GM21528 (cell line): ENCODE results near the gene FCER1G.
A peak's percentile ranks its signal among the peaks of the same experiment; 100 is the strongest.

Experiments used
- ATAC-seq: cut with Tn5 transposase; IDR thresholded peaks from one replicate; pipeline ENCODE4 v1.9.1; 2021; ENCODE audit warnings: mild to moderate bottlenecking, moderate library complexity; ENCODE audit not compliant: unreplicated experiment, low FRiP score

The FCER1G gene

GRCh38 chr1:161215076-161215475 is at the start of gene FCER1G:
FCER1G (plus strand) TSS chr1:161215295; CDS start chr1:161215322, 27 bp downstream.
- no peak for ATAC-seq

DNA sequence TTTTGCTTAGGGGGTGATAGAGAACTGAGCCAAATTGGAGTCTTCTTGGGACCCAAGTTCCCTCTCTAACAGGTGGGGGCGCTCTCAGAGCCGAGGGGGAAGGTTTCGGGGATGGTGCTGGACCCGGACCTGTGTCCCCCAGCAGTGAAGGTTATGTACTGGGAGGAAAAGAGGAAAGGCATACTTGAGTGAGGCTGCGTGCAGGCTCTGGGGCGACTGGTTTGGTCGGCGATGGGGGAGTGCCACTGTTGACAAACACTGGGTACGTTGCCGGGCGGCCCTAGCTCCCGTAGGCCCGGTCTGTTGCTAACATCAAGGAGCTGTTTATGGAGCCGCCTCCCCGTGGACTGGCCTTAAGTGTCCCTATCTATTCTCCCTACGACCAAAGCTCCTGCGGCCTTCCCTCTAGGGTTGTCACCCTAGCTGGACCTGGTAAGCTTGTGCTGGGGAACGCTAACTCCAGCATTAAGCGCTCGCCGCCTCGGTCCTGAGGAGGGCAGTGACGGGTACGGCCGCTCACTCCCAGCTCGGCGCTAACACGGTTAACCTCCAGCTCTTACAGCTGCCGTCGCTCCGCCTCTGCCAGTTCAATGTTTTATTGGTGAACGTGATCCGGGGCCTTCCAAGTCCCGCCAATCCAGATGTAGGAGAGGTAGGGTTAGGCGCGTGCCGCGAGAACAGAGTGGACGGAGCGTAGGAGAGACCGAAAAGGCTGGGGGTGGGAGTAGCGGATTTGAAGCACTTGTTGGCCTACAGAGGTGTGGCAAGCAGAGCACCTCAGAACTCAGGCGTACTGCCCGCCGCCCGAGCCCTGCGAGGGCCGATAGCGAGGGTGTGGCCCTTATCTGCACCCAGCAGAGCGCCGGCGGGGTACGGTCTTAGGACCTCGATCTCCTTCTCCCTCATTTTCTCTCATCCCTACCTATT is 49.1 kb upstream of the FCER1G start, which contains the start of gene PPOX:
Gene PPOX, plus strand, starts transcription at position 685 of the 927 bp plus-strand sequence. CDS start 422 bp downstream, outside the sequence.
- peak; percentile 89 for ATAC-seq

DNA sequence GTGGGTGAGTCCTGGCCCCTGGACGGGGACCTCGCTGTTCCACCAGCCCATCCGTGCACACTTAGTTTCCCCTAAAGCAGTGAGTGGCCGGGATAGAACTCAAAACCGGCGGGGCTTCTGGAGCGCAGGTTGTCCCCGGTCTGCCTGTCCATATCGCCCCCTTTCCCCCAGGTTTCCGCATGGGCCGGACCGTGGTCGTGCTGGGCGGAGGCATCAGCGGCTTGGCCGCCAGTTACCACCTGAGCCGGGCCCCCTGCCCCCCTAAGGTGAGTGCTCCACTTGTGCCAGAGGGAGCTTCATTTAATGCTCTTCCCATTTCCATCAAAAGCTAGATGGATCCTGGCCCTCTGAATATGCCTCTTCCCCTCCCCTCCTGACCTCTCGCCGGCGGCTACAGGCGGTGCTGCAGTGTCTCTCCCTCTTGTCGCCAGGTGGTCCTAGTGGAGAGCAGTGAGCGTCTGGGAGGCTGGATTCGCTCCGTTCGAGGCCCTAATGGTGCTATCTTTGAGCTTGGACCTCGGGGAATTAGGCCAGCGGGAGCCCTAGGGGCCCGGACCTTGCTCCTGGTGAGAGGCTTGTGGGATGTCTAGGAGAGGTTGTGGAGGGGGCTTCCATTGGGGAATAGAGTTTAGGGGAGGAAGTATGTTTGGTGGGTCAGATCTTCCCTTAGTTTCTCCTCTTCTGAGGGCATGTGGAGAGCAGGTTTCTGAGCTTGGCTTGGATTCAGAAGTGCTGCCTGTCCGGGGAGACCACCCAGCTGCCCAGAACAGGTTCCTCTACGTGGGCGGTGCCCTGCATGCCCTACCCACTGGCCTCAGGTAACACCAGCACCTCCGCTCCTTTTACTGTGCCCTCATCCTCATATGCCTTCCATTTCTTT is 48.2 kb upstream of the FCER1G start:
- peak; percentile 9 for ATAC-seq

GRCh38 chr1:161168906-161169305 is 46.2 kb upstream of the FCER1G start:
- ATAC-seq: no peak

DNA sequence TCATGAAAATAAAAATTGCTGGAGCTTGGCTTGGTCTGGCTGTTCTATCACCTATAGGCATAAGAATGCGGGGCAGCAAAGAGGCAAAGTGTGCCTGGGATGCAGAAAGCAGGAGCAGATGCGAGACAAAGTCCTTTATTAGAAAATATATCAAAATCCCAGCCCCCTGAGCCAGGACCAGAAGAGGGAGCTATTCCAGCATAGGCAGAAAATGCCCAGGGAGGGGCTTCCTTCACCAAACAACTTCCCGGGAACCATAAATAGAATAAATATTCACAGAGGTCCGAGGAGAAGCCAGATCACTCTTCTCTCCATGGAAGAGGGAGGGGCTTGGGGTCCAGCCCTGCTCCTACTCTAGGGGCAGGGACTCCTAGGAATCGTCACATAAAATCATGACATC is 43.9 kb upstream of the FCER1G start:
- ATAC-seq: no peak

DNA sequence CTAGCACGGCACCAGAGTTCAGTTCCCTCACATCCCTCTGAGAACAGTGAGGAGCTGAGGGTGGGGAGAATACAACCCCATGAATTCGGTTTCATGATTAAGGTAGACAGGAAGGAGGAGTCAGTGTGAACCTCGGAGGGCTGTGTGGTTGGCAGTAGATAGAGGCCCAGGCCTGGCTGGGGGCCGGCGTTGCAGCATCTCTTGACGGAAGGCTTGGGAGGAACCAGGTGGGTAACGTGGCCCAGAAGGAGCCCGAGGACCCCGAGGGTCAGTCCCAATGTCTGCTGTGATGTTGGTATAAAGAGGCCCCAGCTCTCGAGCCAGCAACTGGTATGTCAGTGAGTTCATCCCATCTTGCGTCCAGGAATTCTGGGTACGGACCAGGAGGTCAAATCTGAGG is 43.4 kb upstream of the FCER1G start:
- no peak for ATAC-seq

GRCh38 chr1:161172349-161172748 is 42.7 kb upstream of the FCER1G start:
- no peak for ATAC-seq

- ATAC-seq: no peak
Measured at GRCh38 chr1:161172776-161173376, 42.2 kb upstream of the FCER1G start.

DNA sequence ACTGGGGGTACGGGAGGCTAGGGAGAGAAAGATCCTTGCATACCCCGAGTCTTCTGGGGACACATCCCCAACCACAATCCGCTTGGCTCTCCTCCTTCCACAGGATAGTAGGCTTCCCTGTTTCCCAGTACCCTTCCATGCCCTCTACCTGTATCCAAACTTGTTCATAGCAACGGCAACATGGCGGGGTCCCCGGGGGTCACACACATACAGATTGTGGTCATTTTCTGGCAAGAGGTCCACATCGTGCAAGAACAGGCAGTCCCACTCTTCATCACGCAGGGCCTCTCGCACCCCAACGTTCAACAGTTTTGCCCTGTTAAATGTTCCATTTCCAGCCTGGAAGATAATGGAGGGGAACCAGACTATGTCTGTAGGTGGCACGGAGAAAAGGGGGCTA is 41.4 kb upstream of the FCER1G start:
- ATAC-seq: no peak

DNA sequence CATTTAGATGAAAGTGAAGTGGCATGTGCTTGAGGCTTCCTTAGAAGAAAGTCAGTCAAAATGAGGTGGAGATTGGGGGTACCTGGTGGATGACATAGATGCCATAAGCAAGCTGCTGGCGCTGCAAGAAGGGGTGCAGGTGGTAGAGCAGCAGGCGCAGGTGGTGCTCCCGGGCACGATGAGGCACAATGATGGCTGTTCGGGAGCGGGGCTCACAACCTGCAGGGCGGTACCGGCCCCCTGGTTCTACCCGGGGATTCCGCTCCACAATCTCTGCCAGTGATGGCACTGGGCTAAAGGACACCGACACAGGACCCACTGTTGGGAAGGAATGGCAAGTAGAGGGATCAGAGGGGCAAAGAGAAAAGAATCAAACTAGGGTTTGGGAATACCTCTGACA is 40.2 kb upstream of the FCER1G start:
- ATAC-seq: no peak

- no peak for ATAC-seq
Measured at GRCh38 chr1:161175771-161176453, 39.2 kb upstream of the FCER1G start.

GRCh38 chr1:161176468-161177111 is 38.5 kb upstream of the FCER1G start:
- ATAC-seq: no peak

GRCh38 chr1:161177112-161177935 is 37.8 kb upstream of the FCER1G start, which contains the start of gene B4GALT3:
B4GALT3 (minus strand) TSS chr1:161177507; CDS start chr1:161176060, 1,447 bp downstream.
- ATAC-seq: peak; percentile 83

- ATAC-seq: no peak
Measured at GRCh38 chr1:161177936-161178244, 37.2 kb upstream of the FCER1G start.

- no peak for ATAC-seq
Measured at GRCh38 chr1:161179698-161180097, 35.4 kb upstream of the FCER1G start.

DNA sequence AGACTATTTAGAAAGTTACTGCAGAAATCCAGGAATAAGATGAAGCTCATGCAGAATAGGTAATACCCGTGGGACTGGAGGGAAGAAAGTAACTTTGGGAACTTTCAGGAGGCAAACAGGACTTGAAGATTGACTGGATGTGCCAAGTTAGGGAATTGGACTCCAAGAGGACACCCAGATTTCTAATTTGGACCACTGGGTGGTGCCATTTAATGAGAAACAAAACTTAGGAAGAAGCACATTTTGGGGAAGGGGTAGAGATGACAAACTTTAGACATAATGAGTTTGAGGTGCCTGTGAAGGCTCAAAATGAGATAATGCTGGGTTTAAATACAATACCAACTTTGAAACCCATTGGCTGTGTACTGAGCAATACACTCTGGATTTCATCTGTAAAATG is 34.5 kb upstream of the FCER1G start:
- no peak for ATAC-seq

DNA sequence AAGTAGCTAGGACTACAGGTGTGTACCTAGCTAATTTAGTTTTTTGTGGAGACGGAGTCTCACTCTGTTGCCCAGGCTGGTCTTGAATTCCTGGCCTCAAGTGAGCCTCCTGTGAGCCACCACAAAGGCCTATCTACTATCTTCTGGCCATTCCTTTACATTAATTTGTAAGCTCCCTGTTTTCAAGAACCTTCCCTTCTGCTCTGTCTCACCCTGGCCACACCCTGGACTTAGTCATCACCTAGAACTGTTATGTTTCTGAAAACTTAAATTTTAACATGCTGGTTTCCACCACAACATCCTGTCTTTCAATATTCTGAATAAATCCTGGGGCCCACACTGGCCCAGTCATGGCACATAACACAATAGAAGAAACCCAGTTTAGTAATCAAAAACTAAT is 32.9 kb upstream of the FCER1G start:
- ATAC-seq: no peak

DNA sequence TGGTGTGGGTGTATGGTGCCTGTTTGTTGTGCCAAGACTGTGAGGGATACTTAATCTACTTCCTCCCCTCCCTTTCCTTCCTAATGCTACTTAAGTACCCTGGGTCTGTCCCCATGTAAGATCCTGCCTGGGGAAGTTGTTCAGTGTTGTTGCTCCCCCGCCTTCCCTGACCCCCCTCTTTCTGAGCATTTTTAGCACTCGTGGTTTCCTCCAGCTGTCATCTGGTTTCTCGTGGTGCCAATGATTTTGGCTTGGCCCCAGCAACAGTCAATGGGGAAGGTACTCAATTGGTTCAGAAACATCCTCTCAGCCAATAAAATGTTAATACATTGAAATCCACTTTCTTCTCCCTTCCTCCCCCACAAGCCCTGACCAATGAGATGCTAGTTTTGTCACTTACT is 29.8 kb upstream of the FCER1G start:
- ATAC-seq: peak; percentile 52

DNA sequence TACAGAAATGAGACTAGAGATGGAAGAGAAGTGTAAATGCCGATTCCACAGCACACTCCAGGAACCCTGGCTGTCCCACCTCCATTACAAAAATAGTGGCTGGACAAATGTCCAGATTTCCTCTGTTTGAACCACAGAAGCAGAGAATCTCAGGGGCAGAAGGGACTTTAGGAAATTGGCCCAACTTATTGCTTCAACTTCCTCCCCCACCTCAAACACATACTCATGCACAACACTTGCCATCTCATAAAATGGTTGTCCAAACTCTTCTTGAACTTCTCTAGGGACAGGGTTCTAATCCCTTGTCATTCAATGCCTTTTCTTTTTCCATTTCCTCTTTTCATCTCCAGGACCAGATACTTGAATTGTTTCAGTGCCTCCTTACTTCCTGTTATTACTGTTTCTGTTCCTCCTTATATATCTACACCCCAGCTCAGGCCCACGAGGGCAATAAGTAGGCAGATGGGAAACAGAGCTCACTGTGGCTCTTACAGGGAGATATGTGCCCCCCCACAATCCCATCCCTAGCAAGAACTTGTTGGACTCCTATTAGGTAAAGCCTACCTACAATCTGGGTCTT is 29.3 kb upstream of the FCER1G start:
- ATAC-seq: peak; percentile 27
